Rectal smooth muscle tissue (tissue), 1 donor: ENCODE measurements around the gene FAM53A.
"Not testable (repeated sequence)": the region's sequence is repeated elsewhere in the genome, so short reads cannot be mapped to it uniquely, and the experiment has no call there.

Experiments
- H3K27ac ChIP-seq: one replicate; pipeline ENCODE4 v1.7.0; 2013; ENCODE audit warnings: low read depth, low read length, inconsistent platforms
- H3K27me3 ChIP-seq: one replicate; pipeline ENCODE4 v1.7.0; 2013; ENCODE audit warnings: low read length; ENCODE audit not compliant: control insufficient read depth, insufficient read depth
- H3K36me3 ChIP-seq: one replicate; pipeline ENCODE4 v1.7.0; 2013; ENCODE audit warnings: low read length; ENCODE audit not compliant: control insufficient read depth, insufficient read depth
- H3K4me1 ChIP-seq: one replicate; pipeline ENCODE4 v1.7.0; 2013; ENCODE audit warnings: low read length; ENCODE audit not compliant: control insufficient read depth, insufficient read depth
- H3K4me3 ChIP-seq: one replicate; pipeline ENCODE4 v1.7.0; 2013; ENCODE audit warnings: low read length
- H3K9ac ChIP-seq: one replicate; pipeline ENCODE4 v1.7.0; 2013; ENCODE audit warnings: low read length

FAM53A gene

GRCh38 chr4:1613099-1613495 is 71.0 kb downstream of the FAM53A start:
- Histone ChIP-seq H3K9ac (no peak overlapping the region), H3K27ac (no peak overlapping the region), H3K4me3 (no peak overlapping the region), H3K27me3 (no peaks in the 10 kb centered on the region), H3K36me3 (no peaks in the 10 kb centered on the region), H3K4me1 (no peaks in the 10 kb centered on the region)

- no peak overlapping the region for H3K9ac ChIP-seq
- no peaks in the 10 kb centered on the region for H3K36me3 ChIP-seq
- no peaks in the 10 kb centered on the region for H3K27me3 ChIP-seq
- H3K4me3 ChIP-seq: no peak overlapping the region
- no peaks in the 10 kb centered on the region for H3K4me1 ChIP-seq
- H3K27ac ChIP-seq: no peak overlapping the region
These were observed 71.6 kb downstream of the FAM53A start for GRCh38 chr4:1612278-1613098.

DNA sequence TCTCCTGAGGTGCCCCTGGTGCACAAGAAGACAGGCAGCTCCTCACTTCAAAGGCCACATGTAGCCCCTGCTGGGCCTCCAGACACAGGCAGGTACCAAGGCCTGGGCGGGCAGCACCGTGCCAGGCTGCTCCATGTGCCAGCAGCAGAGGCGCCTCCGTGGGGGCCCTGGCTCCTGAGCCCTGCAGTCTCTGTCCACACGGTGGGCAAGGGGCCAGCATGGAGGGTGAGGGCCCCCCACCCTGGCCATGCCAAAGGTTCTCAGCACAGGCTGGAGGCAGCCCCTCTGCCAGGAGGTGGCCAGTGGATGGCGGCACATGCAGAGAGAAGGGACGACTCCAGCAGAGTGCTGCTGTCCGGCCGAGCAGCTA is 72.6 kb downstream of the FAM53A start:
- H3K9ac ChIP-seq: no peak overlapping the region
- no peak overlapping the region for H3K4me3 ChIP-seq
- no peaks in the 10 kb centered on the region for H3K27me3 ChIP-seq
- no peak overlapping the region for H3K27ac ChIP-seq
- no peaks in the 10 kb centered on the region for H3K4me1 ChIP-seq
- no peaks in the 10 kb centered on the region for H3K36me3 ChIP-seq

DNA sequence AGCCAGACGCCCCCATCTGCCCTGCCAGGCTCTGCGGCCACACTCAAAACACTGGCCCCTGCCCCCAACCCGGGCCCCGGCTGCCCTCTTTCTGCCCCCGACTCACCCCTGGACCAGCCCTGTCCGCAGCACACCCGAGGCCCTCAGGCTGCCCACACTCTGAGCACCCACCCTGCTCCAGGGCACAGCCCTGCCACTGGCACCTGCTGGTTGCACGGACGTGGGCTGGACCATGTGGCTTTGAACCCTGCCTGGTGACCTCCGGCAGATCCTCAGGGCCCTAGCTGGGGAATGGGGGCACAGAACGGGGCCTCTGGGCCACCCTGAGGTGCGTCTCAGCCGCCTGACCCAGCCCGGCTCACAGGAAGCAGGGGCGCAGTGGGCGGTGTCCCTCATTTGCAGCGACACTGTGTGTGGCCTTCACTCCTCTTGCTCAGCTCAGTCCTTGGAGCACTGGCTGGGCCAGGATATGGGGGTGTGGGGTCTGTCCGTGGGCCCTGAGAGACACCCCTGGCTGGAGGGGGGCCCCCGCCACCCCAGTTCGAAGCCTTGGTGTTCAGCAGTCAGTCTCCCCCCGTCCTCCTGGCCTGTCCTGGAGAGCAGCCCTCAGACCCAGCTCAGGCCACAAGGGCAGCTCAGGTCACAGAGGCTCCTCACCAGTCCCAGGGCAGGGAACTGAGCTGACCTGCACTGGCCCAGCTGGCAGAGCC is 73.2 kb downstream of the FAM53A start:
- Histone ChIP-seq H3K4me3 (no peak overlapping the region), H3K27ac (no peak overlapping the region), H3K4me1 (no peaks in the 10 kb centered on the region), H3K9ac (no peak overlapping the region), H3K27me3 (no peaks in the 10 kb centered on the region), H3K36me3 (no peaks in the 10 kb centered on the region)

- peaks cover 3% of the 10 kb centered on the region for H3K27me3 ChIP-seq
- no peaks in the 10 kb centered on the region for H3K4me1 ChIP-seq
- no peak overlapping the region for H3K4me3 ChIP-seq
- no peak overlapping the region for H3K9ac ChIP-seq
- H3K27ac ChIP-seq: no peak overlapping the region
- H3K36me3 ChIP-seq: no peaks in the 10 kb centered on the region
These were observed 74.0 kb downstream of the FAM53A start for GRCh38 chr4:1609901-1610790.

- Histone ChIP-seq H3K36me3 (no peaks in the 10 kb centered on the region), H3K9ac (no peak overlapping the region), H3K27ac (no peak overlapping the region), H3K4me3 (no peak overlapping the region), H3K27me3 (peaks cover 4% of the 10 kb centered on the region), H3K4me1 (no peaks in the 10 kb centered on the region)
These were observed 75.2 kb downstream of the FAM53A start for GRCh38 chr4:1608821-1609500.

GRCh38 chr4:1608196-1608820 is 75.8 kb downstream of the FAM53A start:
- Histone ChIP-seq H3K27ac (no peak overlapping the region), H3K27me3 (peaks cover 8% of the 10 kb centered on the region), H3K9ac (no peak overlapping the region), H3K4me3 (no peak overlapping the region), H3K4me1 (no peaks in the 10 kb centered on the region), H3K36me3 (no peaks in the 10 kb centered on the region)

DNA sequence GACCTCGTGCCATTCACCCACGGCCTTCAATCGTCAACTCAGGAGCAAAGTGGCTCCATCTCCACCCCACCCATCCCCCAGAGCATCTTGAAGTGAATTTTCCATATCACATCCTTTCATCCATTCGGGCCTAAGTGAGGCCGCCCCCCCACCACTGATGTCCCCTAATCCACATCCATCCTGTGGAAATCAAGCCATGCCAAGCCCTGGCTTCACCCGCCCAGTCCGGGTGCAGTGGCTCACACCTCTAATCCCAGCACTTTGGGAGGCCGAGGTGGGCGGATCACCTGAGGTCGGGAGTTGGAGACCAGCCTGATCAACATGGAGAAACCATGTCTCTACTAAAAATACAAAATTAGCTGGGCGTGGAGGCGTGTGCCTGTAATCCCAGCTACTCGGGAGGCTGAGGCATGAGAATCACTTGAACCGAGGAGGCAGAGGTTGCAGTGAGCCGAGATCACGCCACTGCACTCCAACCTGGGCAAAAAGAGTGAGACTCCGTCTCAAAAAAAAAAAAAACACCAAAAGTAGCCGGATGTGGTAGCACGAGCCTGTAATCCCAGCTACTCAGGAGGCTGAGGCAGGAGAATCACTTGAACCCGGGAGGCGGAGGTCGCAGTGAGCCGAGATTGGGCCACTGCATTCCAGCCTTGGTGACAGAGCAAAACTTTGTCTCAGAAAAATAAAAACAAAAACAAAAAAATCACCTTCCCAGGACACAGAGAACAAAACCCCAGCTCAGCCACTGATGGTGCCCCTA is 76.5 kb downstream of the FAM53A start:
- not testable (repeated sequence) for H3K36me3 ChIP-seq, H3K27me3 ChIP-seq, H3K4me3 ChIP-seq, H3K27ac ChIP-seq, H3K4me1 ChIP-seq, H3K9ac ChIP-seq

GRCh38 chr4:1604706-1605205 is 79.4 kb downstream of the FAM53A start:
- no peak overlapping the region for H3K27ac ChIP-seq
- peaks cover 8% of the 10 kb centered on the region for H3K27me3 ChIP-seq
- no peak overlapping the region for H3K4me3 ChIP-seq
- no peaks in the 10 kb centered on the region for H3K4me1 ChIP-seq
- no peaks in the 10 kb centered on the region for H3K36me3 ChIP-seq
- no peak overlapping the region for H3K9ac ChIP-seq

- Histone ChIP-seq H3K9ac (no peak overlapping the region), H3K4me1 (no peaks in the 10 kb centered on the region), H3K4me3 (no peak overlapping the region), H3K27me3 (peaks cover 8% of the 10 kb centered on the region), H3K27ac (no peak overlapping the region), H3K36me3 (no peaks in the 10 kb centered on the region)
These were observed 79.9 kb downstream of the FAM53A start for GRCh38 chr4:1604181-1604705.
